Measurements from ENCODE around the gene SLC6A20. TPM values are rescaled to one million over a fixed set of nuclear protein-coding genes. Genes with fewer than 3 reads are reported as not detected.
A peak's percentile ranks its signal among the peaks of the same experiment; 100 is the strongest.

Gene SLC6A20
- total and polyA plus RNA-seq, 2 experiments from 2014 or later: 0.05 to 0.14 TPM

DNA sequence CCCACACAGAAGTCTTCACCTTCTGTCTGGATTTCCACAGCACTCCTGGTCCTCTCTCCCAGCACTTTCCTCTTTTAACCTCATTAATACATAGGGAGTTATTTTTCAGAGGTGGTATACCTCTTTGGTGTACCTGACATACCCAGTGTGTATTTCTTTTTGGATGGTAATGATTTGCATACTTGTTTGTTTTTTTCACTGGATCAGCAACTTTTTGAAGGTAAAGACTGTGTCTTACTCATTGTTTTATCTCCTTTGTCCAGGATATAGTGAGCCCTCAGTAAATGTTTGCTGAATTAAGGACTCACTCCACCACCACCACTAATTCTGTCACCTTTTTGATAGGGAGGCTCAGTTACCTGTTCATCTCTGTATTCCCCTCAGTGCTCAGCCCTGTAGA lies 55.1 kb downstream of the SLC6A20 start:
- peaks cover 45% of the 10 kb centered on the region for H3K4me1 ChIP-seq (ENCODE audit: insufficient read depth)
- H3K36me3 ChIP-seq (ENCODE audit: insufficient read depth): peaks cover 40% of the 10 kb centered on the region
- peak overlapping the region; percentile 57 for H3K27ac ChIP-seq (ENCODE audit: low read depth)
- no peak overlapping the region for H2AFZ ChIP-seq
- peaks cover 10% of the 10 kb centered on the region for H3K27me3 Mint-ChIP-seq (ENCODE audit: insufficient read depth, low read depth, poor library complexity)
- H3K4me2 ChIP-seq: 0 out of 2 replicates have a peak overlapping the region, but pooled peaks have one; percentile 27
- TF ChIP-seq STAT1 (IDR thresholded peaks at IDR 0.05; ENCODE audit: unreplicated experiment): no peak
- no peak for TF ChIP-seq ZNF114 (CRISPR knock-in tag; IDR thresholded peaks at IDR 0.05)
- TF ChIP-seq CREB1 (CRISPR knock-in tag; IDR thresholded peaks at IDR 0.05; ENCODE audit: low read depth): no peak
- TF ChIP-seq, protein P1, sequence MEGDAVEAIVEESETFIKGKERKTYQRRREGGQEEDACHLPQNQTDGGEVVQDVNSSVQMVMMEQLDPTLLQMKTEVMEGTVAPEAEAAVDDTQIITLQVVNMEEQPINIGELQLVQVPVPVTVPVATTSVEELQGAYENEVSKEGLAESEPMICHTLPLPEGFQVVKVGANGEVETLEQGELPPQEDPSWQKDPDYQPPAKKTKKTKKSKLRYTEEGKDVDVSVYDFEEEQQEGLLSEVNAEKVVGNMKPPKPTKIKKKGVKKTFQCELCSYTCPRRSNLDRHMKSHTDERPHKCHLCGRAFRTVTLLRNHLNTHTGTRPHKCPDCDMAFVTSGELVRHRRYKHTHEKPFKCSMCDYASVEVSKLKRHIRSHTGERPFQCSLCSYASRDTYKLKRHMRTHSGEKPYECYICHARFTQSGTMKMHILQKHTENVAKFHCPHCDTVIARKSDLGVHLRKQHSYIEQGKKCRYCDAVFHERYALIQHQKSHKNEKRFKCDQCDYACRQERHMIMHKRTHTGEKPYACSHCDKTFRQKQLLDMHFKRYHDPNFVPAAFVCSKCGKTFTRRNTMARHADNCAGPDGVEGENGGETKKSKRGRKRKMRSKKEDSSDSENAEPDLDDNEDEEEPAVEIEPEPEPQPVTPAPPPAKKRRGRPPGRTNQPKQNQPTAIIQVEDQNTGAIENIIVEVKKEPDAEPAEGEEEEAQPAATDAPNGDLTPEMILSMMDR (conservative IDR thresholded peaks at IDR 0.05; ENCODE audit: low read depth in 2 of 2): no peak
- TF ChIP-seq ZNF331 (CRISPR knock-in tag; IDR thresholded peaks at IDR 0.05; ENCODE audit: low read depth): no peak
- no peak for TF ChIP-seq JUNB (IDR thresholded peaks at IDR 0.05; ENCODE audit: unreplicated experiment)
- TF ChIP-seq, protein P2, sequence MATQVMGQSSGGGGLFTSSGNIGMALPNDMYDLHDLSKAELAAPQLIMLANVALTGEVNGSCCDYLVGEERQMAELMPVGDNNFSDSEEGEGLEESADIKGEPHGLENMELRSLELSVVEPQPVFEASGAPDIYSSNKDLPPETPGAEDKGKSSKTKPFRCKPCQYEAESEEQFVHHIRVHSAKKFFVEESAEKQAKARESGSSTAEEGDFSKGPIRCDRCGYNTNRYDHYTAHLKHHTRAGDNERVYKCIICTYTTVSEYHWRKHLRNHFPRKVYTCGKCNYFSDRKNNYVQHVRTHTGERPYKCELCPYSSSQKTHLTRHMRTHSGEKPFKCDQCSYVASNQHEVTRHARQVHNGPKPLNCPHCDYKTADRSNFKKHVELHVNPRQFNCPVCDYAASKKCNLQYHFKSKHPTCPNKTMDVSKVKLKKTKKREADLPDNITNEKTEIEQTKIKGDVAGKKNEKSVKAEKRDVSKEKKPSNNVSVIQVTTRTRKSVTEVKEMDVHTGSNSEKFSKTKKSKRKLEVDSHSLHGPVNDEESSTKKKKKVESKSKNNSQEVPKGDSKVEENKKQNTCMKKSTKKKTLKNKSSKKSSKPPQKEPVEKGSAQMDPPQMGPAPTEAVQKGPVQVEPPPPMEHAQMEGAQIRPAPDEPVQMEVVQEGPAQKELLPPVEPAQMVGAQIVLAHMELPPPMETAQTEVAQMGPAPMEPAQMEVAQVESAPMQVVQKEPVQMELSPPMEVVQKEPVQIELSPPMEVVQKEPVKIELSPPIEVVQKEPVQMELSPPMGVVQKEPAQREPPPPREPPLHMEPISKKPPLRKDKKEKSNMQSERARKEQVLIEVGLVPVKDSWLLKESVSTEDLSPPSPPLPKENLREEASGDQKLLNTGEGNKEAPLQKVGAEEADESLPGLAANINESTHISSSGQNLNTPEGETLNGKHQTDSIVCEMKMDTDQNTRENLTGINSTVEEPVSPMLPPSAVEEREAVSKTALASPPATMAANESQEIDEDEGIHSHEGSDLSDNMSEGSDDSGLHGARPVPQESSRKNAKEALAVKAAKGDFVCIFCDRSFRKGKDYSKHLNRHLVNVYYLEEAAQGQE (IDR thresholded peaks at IDR 0.05; ENCODE audit: unreplicated experiment): no peak
- TF ChIP-seq, protein P3, sequence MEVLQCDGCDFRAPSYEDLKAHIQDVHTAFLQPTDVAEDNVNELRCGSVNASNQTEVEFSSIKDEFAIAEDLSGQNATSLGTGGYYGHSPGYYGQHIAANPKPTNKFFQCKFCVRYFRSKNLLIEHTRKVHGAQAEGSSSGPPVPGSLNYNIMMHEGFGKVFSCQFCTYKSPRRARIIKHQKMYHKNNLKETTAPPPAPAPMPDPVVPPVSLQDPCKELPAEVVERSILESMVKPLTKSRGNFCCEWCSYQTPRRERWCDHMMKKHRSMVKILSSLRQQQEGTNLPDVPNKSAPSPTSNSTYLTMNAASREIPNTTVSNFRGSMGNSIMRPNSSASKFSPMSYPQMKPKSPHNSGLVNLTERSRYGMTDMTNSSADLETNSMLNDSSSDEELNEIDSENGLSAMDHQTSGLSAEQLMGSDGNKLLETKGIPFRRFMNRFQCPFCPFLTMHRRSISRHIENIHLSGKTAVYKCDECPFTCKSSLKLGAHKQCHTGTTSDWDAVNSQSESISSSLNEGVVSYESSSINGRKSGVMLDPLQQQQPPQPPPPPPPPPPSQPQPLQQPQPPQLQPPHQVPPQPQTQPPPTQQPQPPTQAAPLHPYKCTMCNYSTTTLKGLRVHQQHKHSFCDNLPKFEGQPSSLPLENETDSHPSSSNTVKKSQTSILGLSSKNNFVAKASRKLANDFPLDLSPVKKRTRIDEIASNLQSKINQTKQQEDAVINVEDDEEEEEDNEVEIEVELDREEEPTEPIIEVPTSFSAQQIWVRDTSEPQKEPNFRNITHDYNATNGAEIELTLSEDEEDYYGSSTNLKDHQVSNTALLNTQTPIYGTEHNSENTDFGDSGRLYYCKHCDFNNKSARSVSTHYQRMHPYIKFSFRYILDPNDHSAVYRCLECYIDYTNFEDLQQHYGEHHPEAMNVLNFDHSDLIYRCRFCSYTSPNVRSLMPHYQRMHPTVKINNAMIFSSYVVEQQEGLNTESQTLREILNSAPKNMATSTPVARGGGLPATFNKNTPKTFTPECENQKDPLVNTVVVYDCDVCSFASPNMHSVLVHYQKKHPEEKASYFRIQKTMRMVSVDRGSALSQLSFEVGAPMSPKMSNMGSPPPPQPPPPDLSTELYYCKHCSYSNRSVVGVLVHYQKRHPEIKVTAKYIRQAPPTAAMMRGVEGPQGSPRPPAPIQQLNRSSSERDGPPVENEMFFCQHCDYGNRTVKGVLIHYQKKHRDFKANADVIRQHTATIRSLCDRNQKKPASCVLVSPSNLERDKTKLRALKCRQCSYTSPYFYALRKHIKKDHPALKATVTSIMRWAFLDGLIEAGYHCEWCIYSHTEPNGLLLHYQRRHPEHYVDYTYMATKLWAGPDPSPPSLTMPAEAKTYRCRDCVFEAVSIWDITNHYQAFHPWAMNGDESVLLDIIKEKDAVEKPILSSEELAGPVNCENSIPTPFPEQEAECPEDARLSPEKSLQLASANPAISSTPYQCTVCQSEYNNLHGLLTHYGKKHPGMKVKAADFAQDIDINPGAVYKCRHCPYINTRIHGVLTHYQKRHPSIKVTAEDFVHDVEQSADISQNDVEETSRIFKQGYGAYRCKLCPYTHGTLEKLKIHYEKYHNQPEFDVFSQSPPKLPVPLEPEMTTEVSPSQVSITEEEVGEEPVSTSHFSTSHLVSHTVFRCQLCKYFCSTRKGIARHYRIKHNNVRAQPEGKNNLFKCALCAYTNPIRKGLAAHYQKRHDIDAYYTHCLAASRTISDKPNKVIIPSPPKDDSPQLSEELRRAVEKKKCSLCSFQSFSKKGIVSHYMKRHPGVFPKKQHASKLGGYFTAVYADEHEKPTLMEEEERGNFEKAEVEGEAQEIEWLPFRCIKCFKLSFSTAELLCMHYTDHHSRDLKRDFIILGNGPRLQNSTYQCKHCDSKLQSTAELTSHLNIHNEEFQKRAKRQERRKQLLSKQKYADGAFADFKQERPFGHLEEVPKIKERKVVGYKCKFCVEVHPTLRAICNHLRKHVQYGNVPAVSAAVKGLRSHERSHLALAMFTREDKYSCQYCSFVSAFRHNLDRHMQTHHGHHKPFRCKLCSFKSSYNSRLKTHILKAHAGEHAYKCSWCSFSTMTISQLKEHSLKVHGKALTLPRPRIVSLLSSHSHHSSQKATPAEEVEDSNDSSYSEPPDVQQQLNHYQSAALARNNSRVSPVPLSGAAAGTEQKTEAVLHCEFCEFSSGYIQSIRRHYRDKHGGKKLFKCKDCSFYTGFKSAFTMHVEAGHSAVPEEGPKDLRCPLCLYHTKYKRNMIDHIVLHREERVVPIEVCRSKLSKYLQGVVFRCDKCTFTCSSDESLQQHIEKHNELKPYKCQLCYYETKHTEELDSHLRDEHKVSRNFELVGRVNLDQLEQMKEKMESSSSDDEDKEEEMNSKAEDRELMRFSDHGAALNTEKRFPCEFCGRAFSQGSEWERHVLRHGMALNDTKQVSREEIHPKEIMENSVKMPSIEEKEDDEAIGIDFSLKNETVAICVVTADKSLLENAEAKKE (CRISPR knock-in tag; IDR thresholded peaks at IDR 0.05): no peak
- TF ChIP-seq, protein P4, sequence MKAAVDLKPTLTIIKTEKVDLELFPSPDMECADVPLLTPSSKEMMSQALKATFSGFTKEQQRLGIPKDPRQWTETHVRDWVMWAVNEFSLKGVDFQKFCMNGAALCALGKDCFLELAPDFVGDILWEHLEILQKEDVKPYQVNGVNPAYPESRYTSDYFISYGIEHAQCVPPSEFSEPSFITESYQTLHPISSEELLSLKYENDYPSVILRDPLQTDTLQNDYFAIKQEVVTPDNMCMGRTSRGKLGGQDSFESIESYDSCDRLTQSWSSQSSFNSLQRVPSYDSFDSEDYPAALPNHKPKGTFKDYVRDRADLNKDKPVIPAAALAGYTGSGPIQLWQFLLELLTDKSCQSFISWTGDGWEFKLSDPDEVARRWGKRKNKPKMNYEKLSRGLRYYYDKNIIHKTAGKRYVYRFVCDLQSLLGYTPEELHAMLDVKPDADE (IDR thresholded peaks at IDR 0.05): no peak
- no peak for TF ChIP-seq EZH2phosphoT487 (IDR thresholded peaks at IDR 0.05; ENCODE audit: unreplicated experiment)
- no peak for TF ChIP-seq NANOG (IDR thresholded peaks at IDR 0.05; ENCODE audit: borderline replicate concordance)
- TF ChIP-seq EZH2 (IDR thresholded peaks at IDR 0.05; ENCODE audit: low read depth, unreplicated experiment): no peak
- TF ChIP-seq POLR2AphosphoS5 (IDR thresholded peaks at IDR 0.05; ENCODE audit: low read depth): no peak
- no peak overlapping the region for H3K4me3 ChIP-seq
- ATAC-seq: no peak
- H3K4me3 Mint-ChIP-seq: no peak overlapping the region
- H3K9me3 Mint-ChIP-seq: no peaks in the 10 kb centered on the region
- no peak for DNase-seq (ENCODE audit: low spot score)
- 0 out of 2 replicates have a peak, but pooled peaks cover 4% of the 10 kb centered on the region for H3K79me2 ChIP-seq (replicated peaks; ENCODE audit: insufficient read depth)
- H3K9me2 ChIP-seq (ENCODE audit: insufficient read depth): no peaks in the 10 kb centered on the region
- peaks cover 76% of the 10 kb centered on the region for H3K36me3 Mint-ChIP-seq (ENCODE audit: low read depth)
- peak overlapping the region; percentile 92 for H3K27ac Mint-ChIP-seq
- H4K20me1 ChIP-seq (replicated peaks; ENCODE audit: insufficient read depth): no peaks in the 10 kb centered on the region; the same call in 1 of the 2 replicates
- no peaks in the 10 kb centered on the region; the same call in 1 of the 2 replicates for H3F3A ChIP-seq (replicated peaks; ENCODE audit: low read depth)
- no peaks in the 10 kb centered on the region for H3K27me3 ChIP-seq (ENCODE audit: insufficient read depth)
- H3K4me1 Mint-ChIP-seq: peaks cover 55% of the 10 kb centered on the region
